ENCODE results near the gene KRTAP9-9. TPM values are rescaled to one million over a fixed set of nuclear protein-coding genes. Genes with fewer than 3 reads are reported as not detected.
"Not testable (repeated sequence)": the region's sequence is repeated elsewhere in the genome, so short reads cannot be mapped to it uniquely, and the experiment has no call there.

KRTAP9-9 gene
- total RNA-seq, result not detected

GRCh38 chr17:41255381-41256290, at the start of gene KRTAP9-9:
KRTAP9-9 (plus strand) TSS chr17:41255384.
- not testable (repeated sequence) for ATAC-seq; H3K4me1 Mint-ChIP-seq (ENCODE audit: low read depth in 2 of 2); DNase-seq (ENCODE audit: low spot score); H3K4me3 Mint-ChIP-seq; H3K36me3 Mint-ChIP-seq; H3K27ac Mint-ChIP-seq; H3K9me3 Mint-ChIP-seq
- H3K27me3 Mint-ChIP-seq, result peaks cover 32 to 49% of the 10 kb centered on the region in 2 donors

GRCh38 chr17:41211845-41212466, 43.2 kb upstream of the KRTAP9-9 start:
- peaks cover 21 to 34% of the 10 kb centered on the region in 2 donors for H3K27me3 Mint-ChIP-seq

GRCh38 chr17:41212524-41213169, 42.5 kb upstream of the KRTAP9-9 start:
- ATAC-seq (no peak), DNase-seq (ENCODE audit: low spot score) (no peak)
- Mint-ChIP-seq H3K27me3 (peaks cover 26 to 39% of the 10 kb centered on the region in 2 donors), H3K27ac (no peak overlapping the region), H3K36me3 (no peaks in the 10 kb centered on the region), H3K4me3 (no peak overlapping the region), H3K9me3 (no peaks in the 10 kb centered on the region), H3K4me1 (ENCODE audit: low read depth in 2 of 2) (no peaks in the 10 kb centered on the region)

More at GRCh38 chr17:41211845-41212466, 43.2 kb upstream of the KRTAP9-9 start:
- ATAC-seq, result no peak
- Mint-ChIP-seq H3K4me1 (ENCODE audit: low read depth in 2 of 2) (no peaks in the 10 kb centered on the region), H3K4me3 (no peak overlapping the region), H3K27ac (no peak overlapping the region), H3K36me3 (no peaks in the 10 kb centered on the region), H3K9me3 (no peaks in the 10 kb centered on the region)
- DNase-seq (ENCODE audit: low spot score), result no peak

GRCh38 chr17:41215681-41216080, 39.5 kb upstream of the KRTAP9-9 start:
- no peak for DNase-seq (ENCODE audit: low spot score)
- H3K36me3 Mint-ChIP-seq, result no peaks in the 10 kb centered on the region
- no peaks in the 10 kb centered on the region for H3K9me3 Mint-ChIP-seq
- no peak overlapping the region for H3K4me3 Mint-ChIP-seq
- H3K27ac Mint-ChIP-seq, result no peak overlapping the region
- H3K4me1 Mint-ChIP-seq (ENCODE audit: low read depth in 2 of 2), result no peaks in the 10 kb centered on the region
- no peak for ATAC-seq
- H3K27me3 Mint-ChIP-seq, result peaks cover 27 to 36% of the 10 kb centered on the region in 2 donors

- peaks cover 33 to 54% of the 10 kb centered on the region in 2 donors for H3K27me3 Mint-ChIP-seq
- no peaks in the 10 kb centered on the region for H3K36me3 Mint-ChIP-seq
- H3K4me1 Mint-ChIP-seq (ENCODE audit: low read depth in 2 of 2), result no peaks in the 10 kb centered on the region
- no peak overlapping the region for H3K27ac Mint-ChIP-seq
- H3K4me3 Mint-ChIP-seq, result no peak overlapping the region
- H3K9me3 Mint-ChIP-seq, result no peaks in the 10 kb centered on the region
- ATAC-seq (no peak), DNase-seq (ENCODE audit: low spot score) (no peak)
These were observed 31.4 kb upstream of the KRTAP9-9 start for GRCh38 chr17:41223821-41224220.

GRCh38 chr17:41226051-41226450, 29.1 kb upstream of the KRTAP9-9 start:
- Mint-ChIP-seq H3K27me3 (peaks cover 26 to 51% of the 10 kb centered on the region in 2 donors), H3K9me3 (no peaks in the 10 kb centered on the region), H3K4me3 (no peak overlapping the region), H3K4me1 (ENCODE audit: low read depth in 2 of 2) (no peaks in the 10 kb centered on the region), H3K36me3 (no peaks in the 10 kb centered on the region), H3K27ac (no peak overlapping the region)
- no peak for ATAC-seq
- no peak for DNase-seq (ENCODE audit: low spot score)

- H3K9me3 Mint-ChIP-seq; H3K4me1 Mint-ChIP-seq (ENCODE audit: low read depth in 2 of 2); H3K27ac Mint-ChIP-seq; DNase-seq (ENCODE audit: low spot score); H3K36me3 Mint-ChIP-seq; H3K4me3 Mint-ChIP-seq; ATAC-seq: not testable (repeated sequence)
- peaks cover 23 to 45% of the 10 kb centered on the region in 2 donors for H3K27me3 Mint-ChIP-seq
These were observed 28.5 kb upstream of the KRTAP9-9 start, which contains the start of gene KRTAP9-2 for GRCh38 chr17:41226598-41227095. KRTAP9-2 (plus strand) TSS chr17:41226648; CDS start chr17:41226655, 7 bp downstream.

GRCh38 chr17:41230094-41230493, 25.1 kb upstream of the KRTAP9-9 start:
- no peaks in the 10 kb centered on the region for H3K36me3 Mint-ChIP-seq
- no peaks in the 10 kb centered on the region for H3K4me1 Mint-ChIP-seq (ENCODE audit: low read depth in 2 of 2)
- H3K9me3 Mint-ChIP-seq, result no peaks in the 10 kb centered on the region
- no peak for DNase-seq (ENCODE audit: low spot score)
- H3K4me3 Mint-ChIP-seq, result no peak overlapping the region
- ATAC-seq, result no peak
- no peak overlapping the region for H3K27ac Mint-ChIP-seq
- peaks cover 25 to 40% of the 10 kb centered on the region in 2 donors for H3K27me3 Mint-ChIP-seq

- Mint-ChIP-seq H3K27me3 (peaks cover 30 to 47% of the 10 kb centered on the region in 2 donors), H3K9me3 (no peaks in the 10 kb centered on the region), H3K27ac (no peak overlapping the region), H3K36me3 (no peaks in the 10 kb centered on the region), H3K4me1 (ENCODE audit: low read depth in 2 of 2) (no peaks in the 10 kb centered on the region), H3K4me3 (no peak overlapping the region)
- DNase-seq (ENCODE audit: low spot score), result no peak
- ATAC-seq, result no peak
These were observed 23.5 kb upstream of the KRTAP9-9 start for GRCh38 chr17:41231731-41232130.

- H3K4me3 Mint-ChIP-seq; H3K27ac Mint-ChIP-seq; H3K4me1 Mint-ChIP-seq (ENCODE audit: low read depth in 2 of 2); DNase-seq (ENCODE audit: low spot score); H3K36me3 Mint-ChIP-seq; H3K9me3 Mint-ChIP-seq; ATAC-seq: not testable (repeated sequence)
- peaks cover 30 to 47% of the 10 kb centered on the region in 2 donors for H3K27me3 Mint-ChIP-seq
These were observed 22.6 kb upstream of the KRTAP9-9 start, which contains the start of gene KRTAP9-3 for GRCh38 chr17:41232399-41233105. KRTAP9-3 (plus strand) TSS chr17:41232449; CDS start chr17:41232502, 53 bp downstream.

GRCh38 chr17:41237116-41237515, 18.1 kb upstream of the KRTAP9-9 start:
- not testable (repeated sequence) for H3K36me3 Mint-ChIP-seq; DNase-seq (ENCODE audit: low spot score); H3K27ac Mint-ChIP-seq; H3K9me3 Mint-ChIP-seq; ATAC-seq; H3K4me3 Mint-ChIP-seq; H3K4me1 Mint-ChIP-seq (ENCODE audit: low read depth in 2 of 2)
- H3K27me3 Mint-ChIP-seq, result peaks cover 29 to 44% of the 10 kb centered on the region in 2 donors

- ATAC-seq; DNase-seq (ENCODE audit: low spot score); H3K9me3 Mint-ChIP-seq; H3K4me1 Mint-ChIP-seq (ENCODE audit: low read depth in 2 of 2); H3K4me3 Mint-ChIP-seq; H3K36me3 Mint-ChIP-seq; H3K27ac Mint-ChIP-seq: not testable (repeated sequence)
- H3K27me3 Mint-ChIP-seq, result peaks cover 33 to 51% of the 10 kb centered on the region in 2 donors
These were observed 17.2 kb upstream of the KRTAP9-9 start, which contains the start of gene KRTAP9-8 for GRCh38 chr17:41237949-41238437. KRTAP9-8 (plus strand) TSS chr17:41237999; CDS start chr17:41238052, 53 bp downstream.
